IPS-NIHi7 (cell line): ENCODE results near the gene CACNA2D4.
A peak's percentile ranks its signal among the peaks of the same experiment; 100 is the strongest.

ENCODE experiments used
- DNase-seq: peaks from one replicate; pipeline ENCODE4 v3.0.0; 2012; ENCODE audit warnings: mixed read lengths; ENCODE audit errors: extremely low spot score

The CACNA2D4 gene

GRCh38 chr12:1815814-1816729 is 102.4 kb downstream of the CACNA2D4 start:
- DNase-seq = no peak

- no peak for DNase-seq
Measured at GRCh38 chr12:1815108-1815507, 103.3 kb downstream of the CACNA2D4 start.

DNA sequence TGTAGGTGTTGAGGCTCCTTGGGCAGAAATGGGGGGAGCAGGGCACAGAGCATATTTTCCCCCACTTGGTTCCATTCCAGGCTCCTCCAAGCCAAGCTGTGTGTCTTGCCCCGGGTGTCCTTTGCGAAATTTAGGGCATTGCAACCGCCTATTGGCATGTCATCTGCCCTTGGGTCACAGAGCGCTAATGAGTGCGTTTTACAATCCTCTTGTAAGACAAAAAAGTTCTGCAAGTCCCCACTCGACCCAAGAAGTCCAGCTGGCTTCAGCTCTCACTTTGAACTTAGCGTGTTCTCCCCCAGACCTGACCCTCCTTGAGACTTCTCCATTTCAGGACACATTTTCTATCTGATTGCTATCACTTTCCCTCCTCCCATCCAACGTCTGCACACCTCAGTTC is 104.2 kb downstream of the CACNA2D4 start:
- DNase-seq = no peak

GRCh38 chr12:1812650-1813302 is 105.7 kb downstream of the CACNA2D4 start:
- no peak for DNase-seq

- no peak for DNase-seq
Measured at GRCh38 chr12:1811948-1812291, 106.5 kb downstream of the CACNA2D4 start.

- no peak for DNase-seq
Measured at GRCh38 chr12:1811281-1811947, 107.0 kb downstream of the CACNA2D4 start.

- no peak for DNase-seq
Measured at GRCh38 chr12:1810931-1811280, 107.5 kb downstream of the CACNA2D4 start.

DNA sequence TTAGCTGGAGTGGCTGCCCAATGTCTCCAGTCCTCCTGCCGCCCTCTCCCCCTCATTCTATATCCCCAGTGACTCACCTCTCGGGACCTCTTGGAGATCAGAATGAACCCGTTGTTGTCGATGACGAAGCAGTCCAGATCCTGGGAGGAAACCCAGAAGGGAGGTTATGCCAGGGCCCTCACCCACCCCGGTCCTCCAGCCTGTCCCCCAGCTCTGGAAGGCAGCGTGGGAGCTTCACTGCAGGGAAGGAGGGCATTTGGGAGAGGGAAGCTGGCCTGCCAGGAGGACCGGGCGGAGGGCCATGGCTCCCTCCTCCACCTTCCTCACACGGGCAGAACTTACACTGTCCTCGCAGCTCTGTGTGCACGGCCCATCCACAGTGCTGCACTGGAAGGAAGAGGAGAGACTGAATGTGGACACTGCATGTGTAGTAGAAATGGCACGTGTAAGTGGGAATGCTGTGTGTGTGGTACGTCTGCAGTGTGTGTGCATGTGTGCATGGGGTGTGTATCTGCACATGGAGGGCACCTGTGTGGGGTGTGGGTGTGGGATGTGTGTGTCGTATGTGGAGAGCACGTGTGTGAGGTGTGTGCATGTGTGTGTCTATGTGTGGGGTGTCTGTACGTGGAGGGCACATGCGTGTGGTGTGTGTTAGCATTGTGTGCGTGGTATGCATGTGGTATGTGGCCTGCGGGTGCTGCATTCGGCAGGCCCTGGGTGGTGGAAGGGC is 108.1 kb downstream of the CACNA2D4 start:
- no peak for DNase-seq

DNA sequence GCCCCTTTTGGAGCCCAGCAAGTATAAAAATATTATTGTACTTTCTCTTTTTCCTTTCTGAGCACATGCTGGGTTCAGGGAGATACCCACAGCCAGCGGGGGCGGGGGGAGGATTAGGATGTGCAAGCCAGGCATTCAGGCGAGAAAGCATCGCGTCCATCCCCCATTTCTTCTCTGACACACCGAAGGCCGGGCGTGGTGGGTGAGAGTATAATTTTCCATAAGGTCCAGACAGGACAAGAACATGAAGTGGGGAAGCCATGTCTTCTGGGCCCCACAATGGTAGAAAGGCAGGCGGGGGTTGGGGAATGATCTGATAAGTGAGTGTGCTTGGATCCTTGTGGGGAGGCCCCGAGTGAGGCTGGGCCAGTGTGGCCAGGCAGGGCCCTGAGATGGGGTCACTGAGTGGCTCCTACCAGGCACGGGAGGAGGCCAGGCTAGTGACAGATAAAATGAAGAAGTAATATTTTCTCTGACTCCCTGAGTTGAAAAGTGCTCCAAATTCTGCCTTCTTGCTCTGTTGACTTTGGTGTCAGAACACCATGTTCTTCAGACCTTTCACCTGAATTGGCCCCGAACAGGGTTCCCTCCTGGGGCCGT is 108.8 kb downstream of the CACNA2D4 start:
- DNase-seq = no peak

GRCh38 chr12:1808798-1809480 is 109.5 kb downstream of the CACNA2D4 start:
- no peak for DNase-seq

DNA sequence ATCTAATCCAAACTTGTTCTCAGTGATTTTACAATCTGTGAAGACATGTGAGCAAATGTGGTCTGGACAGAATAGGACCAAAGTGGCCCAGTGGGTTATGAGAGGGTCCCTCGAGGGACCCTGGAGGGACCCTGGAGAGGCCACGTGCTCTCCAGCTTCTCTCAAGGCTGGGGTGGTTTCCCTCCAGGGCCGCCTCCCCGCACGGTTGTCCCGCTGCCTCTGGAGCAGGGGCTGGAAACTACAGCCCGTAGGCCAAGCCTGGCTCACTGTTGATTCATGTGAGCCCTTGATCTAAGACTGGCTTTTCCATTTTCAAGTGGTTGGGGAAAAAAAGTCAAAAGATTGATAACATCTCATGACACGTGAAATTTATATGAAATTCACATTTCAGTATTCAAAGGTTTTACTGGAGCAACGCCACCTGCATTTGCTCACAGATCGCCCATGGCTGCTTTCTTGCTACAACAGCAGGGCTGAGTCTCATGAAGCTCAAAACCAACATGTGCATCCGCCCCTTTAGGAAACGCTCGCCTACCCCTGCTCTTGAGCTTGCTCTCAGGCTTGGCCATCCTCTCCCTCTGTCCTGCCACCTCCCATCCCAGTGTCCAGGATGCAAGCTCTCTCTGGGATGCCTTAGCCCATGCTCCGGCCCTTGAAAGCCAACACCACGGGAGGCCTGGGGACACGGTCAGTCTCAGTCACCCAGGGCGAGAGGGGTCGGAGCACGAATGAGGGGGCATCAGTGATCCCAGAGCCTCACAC is 110.2 kb downstream of the CACNA2D4 start:
- DNase-seq = no peak

GRCh38 chr12:1807087-1807860 is 111.2 kb downstream of the CACNA2D4 start:
- DNase-seq = no peak

GRCh38 chr12:1806301-1807086 is 112.0 kb downstream of the CACNA2D4 start:
- DNase-seq = no peak

- DNase-seq = no peak
Measured at GRCh38 chr12:1805441-1806081, 112.9 kb downstream of the CACNA2D4 start.

- DNase-seq = peak; percentile 95
Measured at GRCh38 chr12:1804545-1805332, 113.7 kb downstream of the CACNA2D4 start.

DNA sequence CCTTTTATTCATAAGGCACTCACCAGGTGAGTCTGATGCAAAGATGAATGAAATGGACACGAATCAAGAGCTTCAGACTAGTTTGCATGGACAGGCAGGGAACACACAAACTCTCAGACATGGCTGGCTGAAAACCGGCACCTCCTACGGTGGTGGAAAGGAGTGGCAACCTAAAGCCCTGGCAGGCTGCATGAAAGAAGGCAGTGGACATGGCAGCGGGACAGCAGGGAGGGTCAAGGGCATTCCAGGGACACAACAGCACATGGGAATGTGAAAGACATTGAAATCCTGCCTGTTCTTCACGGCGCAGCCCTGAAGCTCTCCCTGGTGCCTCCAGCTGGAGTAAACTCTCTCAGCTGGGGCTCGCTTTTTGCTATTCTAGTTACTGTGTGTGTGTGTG is 114.7 kb downstream of the CACNA2D4 start:
- DNase-seq = no peak

- no peak for DNase-seq
Measured at GRCh38 chr12:1801303-1801975, 117.0 kb downstream of the CACNA2D4 start.
